Vagina (tissue), 2 donors: Measurements from ENCODE around the gene INPP5A. TPM values are rescaled to one million over a fixed set of nuclear protein-coding genes. Genes with fewer than 3 reads are reported as not detected.
A peak's percentile ranks its signal among the peaks of the same experiment; 100 is the strongest.

ENCODE experiments used
- DNase-seq, 2 donors: peaks; one replicate each; pipeline ENCODE4 v3.0.0-alpha.2; 2017; ENCODE audit errors: extremely low spot score in 2 of 2
- H3K27ac ChIP-seq: fragments of 200-600 bp; sonication (generic); one replicate; pipeline ENCODE4 v1.5.1; 2019
- H3K27me3 ChIP-seq: fragments of 200-600 bp; sonication (generic); one replicate; pipeline ENCODE4 v1.5.1; 2019
- H3K36me3 ChIP-seq, 2 donors: fragments of 200-600 bp; sonication (generic); one replicate each; pipeline ENCODE4 v1.5.1; 2017 to 2019
- H3K4me1 ChIP-seq: fragments of 200-600 bp; sonication (generic); one replicate; pipeline ENCODE4 v1.5.1; 2019
- H3K4me3 ChIP-seq, 2 donors: fragments of 200-600 bp; sonication (generic); 1 replicate in 1 of 2; 2 replicates in 1 of 2; pipeline ENCODE4 v1.5.1; 2016 to 2019
- H3K9me3 ChIP-seq: fragments of 200-600 bp; sonication (generic); one replicate; pipeline ENCODE4 v1.5.1; 2019
- POLR2A ChIP-seq, 2 donors: fragments of 450-650 bp; IDR thresholded peaks; one replicate each; pipeline ENCODE4 v1.6.1; 2017; ENCODE audit warnings: antibody characterized with exemption in 2 of 2, mild to moderate bottlenecking in 2 of 2, moderate library complexity in 2 of 2
- POLR2AphosphoS5 ChIP-seq, 2 donors: sonication (generic); formaldehyde crosslinking; IDR thresholded peaks; one replicate each; pipeline ENCODE4 v1.9.0; 2017; ENCODE audit warnings: antibody characterized with exemption in 2 of 2, mild to moderate bottlenecking in 2 of 2, low read depth in 1 of 2; ENCODE audit not compliant: insufficient read depth in 1 of 2
- intact Hi-C: fragments of 100-400 bp; cut with DNase I; formaldehyde crosslinking; loops from one replicate; pipeline ENCODE4 v1.15.1; 2023
- total RNA-seq: library from RNA; depleted of rRNA; stranded (reverse); fragments of >200 nt; gene quantifications from one replicate; pipeline ENCODE4 v1.2.3, GENCODE V29; 2016
- TF ChIP-seq, protein P1 (sequence below), 3 experiments: fragments of 450-650 bp in 2 of 3; fragments of 200-600 bp in 1 of 3; sonication (generic) in 1 of 3; IDR thresholded peaks; one replicate each; pipeline ENCODE4 v1.5.1; 2017 to 2019; ENCODE audit warnings: antibody characterized with exemption in 3 of 3, mild to moderate bottlenecking in 2 of 3, moderate library complexity in 2 of 3

The INPP5A gene
- total RNA-seq, 1 donor from 2014 or later = 24.3 TPM

DNA sequence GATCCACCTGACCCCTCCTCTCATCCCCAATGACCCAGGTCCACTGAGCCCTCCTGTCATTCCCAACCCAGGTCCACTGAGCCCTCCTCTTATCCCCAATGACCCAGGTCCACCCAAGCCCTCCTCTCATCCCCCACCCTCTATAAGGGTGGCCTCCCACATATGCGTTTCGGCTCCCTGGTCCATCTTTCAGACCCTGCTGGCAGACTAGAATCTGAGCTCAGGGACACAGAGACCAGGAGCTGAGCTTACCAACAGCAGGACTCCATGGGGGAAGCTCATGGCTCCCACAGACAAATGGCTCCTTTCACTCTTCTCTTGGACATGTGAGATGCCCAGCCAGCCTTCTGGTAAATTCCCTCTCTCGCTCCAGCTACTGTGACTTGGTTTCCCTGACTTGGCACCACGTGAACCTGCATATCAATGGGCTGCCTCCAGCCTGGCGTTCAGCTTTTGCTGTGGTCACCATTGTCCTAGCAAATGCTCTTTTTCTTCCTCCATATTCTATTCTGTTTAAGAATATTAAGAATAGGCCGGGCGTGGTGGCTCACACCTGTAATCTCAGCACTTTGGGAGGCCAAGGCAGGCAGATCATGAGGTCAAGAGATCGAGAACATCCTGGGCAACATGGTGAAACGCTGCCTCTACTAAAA, 24.8 kb upstream of the INPP5A start:
- Histone ChIP-seq H3K4me3 (no peak overlapping the region), H3K36me3 (no peaks in the 10 kb centered on the region), H3K4me1 (peaks cover 25% of the 10 kb centered on the region), H3K9me3 (no peaks in the 10 kb centered on the region), H3K27me3 (no peaks in the 10 kb centered on the region), H3K27ac (no peak overlapping the region)
- no peak for DNase-seq
- no peak for TF ChIP-seq POLR2AphosphoS5 (IDR thresholded peaks at IDR 0.05; ENCODE audit: insufficient read depth in 1 of 2, low read depth in 1 of 2)
- no peak for TF ChIP-seq POLR2A (IDR thresholded peaks at IDR 0.05)
- TF ChIP-seq, protein P1, sequence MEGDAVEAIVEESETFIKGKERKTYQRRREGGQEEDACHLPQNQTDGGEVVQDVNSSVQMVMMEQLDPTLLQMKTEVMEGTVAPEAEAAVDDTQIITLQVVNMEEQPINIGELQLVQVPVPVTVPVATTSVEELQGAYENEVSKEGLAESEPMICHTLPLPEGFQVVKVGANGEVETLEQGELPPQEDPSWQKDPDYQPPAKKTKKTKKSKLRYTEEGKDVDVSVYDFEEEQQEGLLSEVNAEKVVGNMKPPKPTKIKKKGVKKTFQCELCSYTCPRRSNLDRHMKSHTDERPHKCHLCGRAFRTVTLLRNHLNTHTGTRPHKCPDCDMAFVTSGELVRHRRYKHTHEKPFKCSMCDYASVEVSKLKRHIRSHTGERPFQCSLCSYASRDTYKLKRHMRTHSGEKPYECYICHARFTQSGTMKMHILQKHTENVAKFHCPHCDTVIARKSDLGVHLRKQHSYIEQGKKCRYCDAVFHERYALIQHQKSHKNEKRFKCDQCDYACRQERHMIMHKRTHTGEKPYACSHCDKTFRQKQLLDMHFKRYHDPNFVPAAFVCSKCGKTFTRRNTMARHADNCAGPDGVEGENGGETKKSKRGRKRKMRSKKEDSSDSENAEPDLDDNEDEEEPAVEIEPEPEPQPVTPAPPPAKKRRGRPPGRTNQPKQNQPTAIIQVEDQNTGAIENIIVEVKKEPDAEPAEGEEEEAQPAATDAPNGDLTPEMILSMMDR (IDR thresholded peaks at IDR 0.05) = no peak
- intact Hi-C loops = loop anchor here (10.0 kb wide), 1 partner anchor 48 kb away; no protein-coding TSS in a partner anchor

DNA sequence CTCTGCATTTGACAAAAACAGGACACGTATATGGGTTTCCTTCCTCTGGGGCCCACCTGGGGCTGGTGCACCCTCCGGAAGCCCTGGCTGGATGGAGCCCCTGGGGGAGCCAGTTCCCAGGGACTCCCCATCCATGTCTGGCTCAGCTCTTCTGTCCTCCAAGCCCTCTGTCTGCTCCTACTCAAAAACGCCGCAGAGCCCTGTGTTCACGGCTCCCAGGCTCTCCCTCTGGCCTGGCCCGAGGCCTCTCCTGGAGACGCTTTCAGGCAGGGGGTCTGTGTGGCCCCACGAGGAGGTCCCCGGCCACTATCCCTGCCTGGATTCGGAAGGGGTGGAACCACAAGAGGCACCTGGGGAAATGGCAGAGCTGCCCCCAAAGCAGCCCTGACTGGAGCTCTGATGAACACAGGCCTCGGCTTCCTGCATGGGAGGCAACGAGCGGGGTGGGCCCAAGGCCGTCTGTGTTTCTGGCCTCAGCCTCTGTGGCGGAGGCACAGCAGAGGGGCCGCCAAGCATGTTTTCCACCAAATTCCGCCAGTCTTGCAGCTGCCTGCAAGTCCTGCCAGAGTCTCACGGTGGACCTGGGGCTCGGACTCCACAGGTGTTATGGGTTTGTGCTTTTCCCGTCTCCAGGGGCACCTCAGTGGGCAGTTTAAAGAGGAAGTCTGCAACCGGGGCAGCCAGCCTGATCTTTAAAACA, 22.6 kb upstream of the INPP5A start:
- Histone ChIP-seq H3K4me1 (peaks cover 47% of the 10 kb centered on the region), H3K27me3 (no peaks in the 10 kb centered on the region), H3K36me3 (no peaks in the 10 kb centered on the region), H3K27ac (no peak overlapping the region), H3K4me3 (no peak overlapping the region), H3K9me3 (no peaks in the 10 kb centered on the region)
- no peak for DNase-seq
- no peak for TF ChIP-seq POLR2AphosphoS5 (IDR thresholded peaks at IDR 0.05; ENCODE audit: insufficient read depth in 1 of 2, low read depth in 1 of 2)
- no peak for TF ChIP-seq POLR2A (IDR thresholded peaks at IDR 0.05)
- TF ChIP-seq, protein P1 (IDR thresholded peaks at IDR 0.05) = no peak
- intact Hi-C loops = loop anchor here (10.0 kb wide), 1 partner anchor 50 kb away; no protein-coding TSS in a partner anchor

GRCh38 chr10:132515811-132516726, 21.5 kb upstream of the INPP5A start:
- no peak for DNase-seq
- no peak overlapping the region for H3K4me3 ChIP-seq
- intact Hi-C loops = loop anchor here (10.0 kb wide), 1 partner anchor 51 kb away; no protein-coding TSS in a partner anchor

DNA sequence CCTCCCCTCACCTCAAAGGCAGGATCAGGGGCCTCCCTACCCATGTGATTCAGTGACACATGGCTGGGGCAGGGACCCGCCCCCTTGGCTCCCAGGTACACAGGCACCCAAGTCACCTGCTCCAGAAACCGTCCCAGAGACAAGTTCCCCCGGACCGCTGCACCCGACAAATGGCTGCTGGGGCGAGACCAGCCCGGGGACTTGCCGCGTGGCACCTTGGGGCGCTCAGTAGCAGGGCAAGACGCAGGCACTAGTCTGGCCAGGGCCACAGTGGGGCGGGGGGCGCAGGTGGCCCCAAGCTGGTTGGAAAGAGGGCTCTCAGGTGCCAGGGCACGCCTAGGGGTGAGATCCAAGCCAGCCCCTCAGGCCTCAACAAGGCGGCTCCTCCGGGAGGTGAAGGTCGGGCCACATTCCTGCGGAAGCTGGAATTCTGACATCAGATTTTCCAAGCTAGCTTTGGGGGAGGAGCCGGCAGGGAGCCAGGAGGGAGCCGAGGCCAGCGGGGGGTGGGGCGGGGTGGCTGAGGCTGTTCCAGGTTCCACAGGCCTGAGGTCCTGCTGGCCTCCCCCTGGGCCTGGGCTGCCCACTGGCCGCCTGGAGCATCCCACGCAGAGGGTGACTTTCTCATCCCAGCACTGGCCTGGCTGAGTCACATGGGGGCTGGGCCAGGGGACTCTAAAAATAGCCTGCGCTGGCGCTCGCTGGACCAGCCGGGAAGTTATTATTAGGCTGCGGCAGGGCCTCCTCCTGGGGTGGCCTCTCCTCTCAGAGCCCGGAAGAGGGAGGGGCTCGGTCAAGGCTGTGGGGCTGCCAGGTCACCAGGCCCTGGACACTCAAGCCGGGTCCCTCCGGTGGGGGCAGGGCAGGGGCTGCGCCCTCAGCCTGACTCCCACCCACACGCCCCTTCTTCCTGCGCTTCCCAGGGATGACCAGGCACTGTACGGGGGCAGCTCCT, 20.5 kb upstream of the INPP5A start:
- peak in 1 of 2 donors; percentile 96 for DNase-seq
- Histone ChIP-seq H3K4me1 (peaks cover 64% of the 10 kb centered on the region), H3K36me3 (no peaks in the 10 kb centered on the region), H3K27me3 (no peaks in the 10 kb centered on the region), H3K27ac (peak overlapping the region; percentile 93), H3K4me3 (peak overlapping the region in 1 of 2 donors; percentile 21), H3K9me3 (no peaks in the 10 kb centered on the region)
- TF ChIP-seq POLR2AphosphoS5 (IDR thresholded peaks at IDR 0.05; ENCODE audit: insufficient read depth in 1 of 2, low read depth in 1 of 2) = peak; percentile 93 to 98
- no peak for TF ChIP-seq POLR2A (IDR thresholded peaks at IDR 0.05)
- intact Hi-C loops = loop anchor here (10.0 kb wide), 1 partner anchor 52 kb away; no protein-coding TSS in a partner anchor

More at GRCh38 chr10:132515811-132516726, 21.5 kb upstream of the INPP5A start:
- TF ChIP-seq POLR2AphosphoS5 (IDR thresholded peaks at IDR 0.05; ENCODE audit: insufficient read depth in 1 of 2, low read depth in 1 of 2) = no peak
- no peak for TF ChIP-seq POLR2A (IDR thresholded peaks at IDR 0.05)
- TF ChIP-seq, protein P1 (IDR thresholded peaks at IDR 0.05) = no peak
- H3K27ac ChIP-seq = peak overlapping the region; percentile 93
- no peaks in the 10 kb centered on the region for H3K9me3 ChIP-seq
- H3K4me1 ChIP-seq = peaks cover 56% of the 10 kb centered on the region
- H3K27me3 ChIP-seq = no peaks in the 10 kb centered on the region
- no peaks in the 10 kb centered on the region for H3K36me3 ChIP-seq
